ENCODE results near the gene TFEB.

GRCh38 chr6:41724228-41724580 lies 11.2 kb downstream of the TFEB start:
- TF ChIP-seq CTCF (IDR thresholded peaks at IDR 0.05) (no peak), POLR2A (IDR thresholded peaks at IDR 0.05) (no peak)
